Prostate gland (tissue), 2 donors: Measurements from ENCODE around the gene ZNF165. TPM values are rescaled to one million over a fixed set of nuclear protein-coding genes. Genes with fewer than 3 reads are reported as not detected.
"Not testable (repeated sequence)": the region's sequence is repeated elsewhere in the genome, so short reads cannot be mapped to it uniquely, and the experiment has no call there.

Experiments used
- DNase-seq: peaks from one replicate; pipeline ENCODE4 v3.0.0-alpha.2; 2019; ENCODE audit warnings: low spot score
- H3K27ac ChIP-seq, 2 donors: fragments of 200-600 bp; sonication (generic); 2 replicates each; pipeline ENCODE4 v1.5.1; 2017 to 2019
- H3K27me3 ChIP-seq: fragments of 200-600 bp; sonication (generic); replicated peaks from 2 replicates; pipeline ENCODE4 v1.5.1; 2019; ENCODE audit not compliant: insufficient read depth
- H3K36me3 ChIP-seq, 2 donors: fragments of 200-600 bp; sonication (generic); 1 replicate in 1 of 2; 2 replicates in 1 of 2; pipeline versions ENCODE4 v1.5.1 to v1.8.1; 2017 to 2019
- H3K4me1 ChIP-seq: fragments of 200-600 bp; sonication (generic); replicated peaks from 2 replicates; pipeline ENCODE4 v1.5.1; 2019
- H3K4me3 ChIP-seq, 2 donors: fragments of 200-600 bp; sonication (generic); 2 replicates each; pipeline ENCODE4 v1.5.1; 2017 to 2019
- H3K9me3 ChIP-seq: fragments of 200-600 bp; sonication (generic); 2 replicates; pipeline ENCODE4 v1.5.1; 2017
- POLR2A ChIP-seq: fragments of 450-650 bp; IDR thresholded peaks from one replicate; pipeline ENCODE4 v1.6.1; 2016; ENCODE audit warnings: antibody characterized with exemption, mild to moderate bottlenecking
- POLR2AphosphoS5 ChIP-seq: sonication (generic); formaldehyde crosslinking; IDR thresholded peaks from one replicate; pipeline ENCODE4 v1.6.1; 2017; ENCODE audit warnings: antibody characterized with exemption
- WGBS: methylation state at CpG from one replicate; pipeline ENCODE4 v1.1.5; 2018; 5-methylcytosine and 5-hydroxymethylcytosine counted together
- intact Hi-C: fragments of 100-400 bp; cut with DNase I; formaldehyde crosslinking; loops from one replicate; pipeline ENCODE4 v1.14.2; 2022
- total RNA-seq, 2 donors: library from RNA; depleted of rRNA; stranded (reverse); fragments of >200 nt; gene quantifications; one replicate each; pipeline ENCODE4 v1.1.0, GENCODE V29; 2016
- TF ChIP-seq, protein P1 (sequence below), 4 experiments: fragments of 200-600 bp in 2 of 4; fragments of 450-650 bp in 2 of 4; sonication (generic) in 2 of 4; IDR thresholded peaks; 1 replicate in 3 of 4; 2 replicates in 1 of 4; pipeline ENCODE4 v1.5.1; 2016 to 2019; ENCODE audit warnings: antibody characterized with exemption in 4 of 4, mild to moderate bottlenecking in 2 of 4, moderate library complexity in 2 of 4

Gene ZNF165
- 1 to 10 TPM; 1.3 to 1.8 TPM for total RNA-seq

DNA sequence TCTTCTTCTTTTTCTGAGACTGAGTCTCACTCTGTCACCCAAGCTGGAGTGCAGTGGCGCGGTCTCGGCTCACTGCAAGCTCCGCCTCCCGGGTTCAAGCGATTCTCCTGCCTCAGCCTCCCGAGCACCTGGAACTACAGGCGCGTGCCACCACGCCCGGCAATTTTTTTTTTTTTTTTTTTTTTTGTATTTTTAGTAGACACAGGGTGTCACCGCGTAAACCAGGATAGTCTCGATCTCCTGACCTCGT is at the start of gene ZNF165:
Gene ZNF165 (plus strand): TSS at position 188 of the 250 bp plus-strand sequence. CDS start 4,913 bp downstream, outside the sequence.
- WGBS = 2% methylated on average over 15 of the region's 15 CpGs
- intact Hi-C loops = loop anchor here (2.0 kb wide), 1 partner anchor 56 kb away; no protein-coding TSS in a partner anchor
- Histone ChIP-seq H3K4me3 (peak within 1 kb of the TSS; percentile 49 to 53), H3K27ac (peak within 1 kb of the TSS; percentile 78 to 79)
- DNase-seq, H3K36me3 ChIP-seq, H3K27me3 ChIP-seq, H3K9me3 ChIP-seq, H3K4me1 ChIP-seq: not testable (repeated sequence)

DNA sequence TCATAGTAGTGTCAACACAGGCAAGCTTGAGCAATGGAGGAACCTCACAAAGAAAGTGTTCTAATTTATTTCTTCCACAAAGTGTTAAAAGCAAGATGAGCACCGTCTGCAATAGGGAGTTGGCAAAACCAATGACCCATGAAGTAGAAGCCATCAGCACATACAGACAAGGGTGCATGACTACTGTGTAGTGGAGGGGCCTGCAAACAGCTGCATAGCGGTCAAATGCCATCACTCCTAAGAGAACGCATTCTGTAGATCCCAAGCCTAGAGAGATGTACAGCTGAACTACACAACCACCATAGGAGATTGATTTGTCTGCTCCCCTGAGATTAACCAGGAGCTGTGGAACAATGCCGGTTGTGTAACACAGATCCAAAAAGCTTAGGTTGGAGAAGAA is 26.8 kb upstream of the ZNF165 start:
- TF ChIP-seq, protein P1, sequence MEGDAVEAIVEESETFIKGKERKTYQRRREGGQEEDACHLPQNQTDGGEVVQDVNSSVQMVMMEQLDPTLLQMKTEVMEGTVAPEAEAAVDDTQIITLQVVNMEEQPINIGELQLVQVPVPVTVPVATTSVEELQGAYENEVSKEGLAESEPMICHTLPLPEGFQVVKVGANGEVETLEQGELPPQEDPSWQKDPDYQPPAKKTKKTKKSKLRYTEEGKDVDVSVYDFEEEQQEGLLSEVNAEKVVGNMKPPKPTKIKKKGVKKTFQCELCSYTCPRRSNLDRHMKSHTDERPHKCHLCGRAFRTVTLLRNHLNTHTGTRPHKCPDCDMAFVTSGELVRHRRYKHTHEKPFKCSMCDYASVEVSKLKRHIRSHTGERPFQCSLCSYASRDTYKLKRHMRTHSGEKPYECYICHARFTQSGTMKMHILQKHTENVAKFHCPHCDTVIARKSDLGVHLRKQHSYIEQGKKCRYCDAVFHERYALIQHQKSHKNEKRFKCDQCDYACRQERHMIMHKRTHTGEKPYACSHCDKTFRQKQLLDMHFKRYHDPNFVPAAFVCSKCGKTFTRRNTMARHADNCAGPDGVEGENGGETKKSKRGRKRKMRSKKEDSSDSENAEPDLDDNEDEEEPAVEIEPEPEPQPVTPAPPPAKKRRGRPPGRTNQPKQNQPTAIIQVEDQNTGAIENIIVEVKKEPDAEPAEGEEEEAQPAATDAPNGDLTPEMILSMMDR (IDR thresholded peaks at IDR 0.05) = no peak
- TF ChIP-seq POLR2AphosphoS5 = no peak
- no peak for TF ChIP-seq POLR2A
- Histone ChIP-seq H3K9me3 (no peaks in the 10 kb centered on the region), H3K27me3 (no peaks in the 10 kb centered on the region), H3K36me3 (no peaks in the 10 kb centered on the region), H3K4me1 (no peaks in the 10 kb centered on the region), H3K4me3 (no peak overlapping the region), H3K27ac (no peak overlapping the region)
- intact Hi-C loops = no loop called here
- DNase-seq = no peak
- WGBS = 68% methylated on average over 4 of the region's 4 CpGs

DNA sequence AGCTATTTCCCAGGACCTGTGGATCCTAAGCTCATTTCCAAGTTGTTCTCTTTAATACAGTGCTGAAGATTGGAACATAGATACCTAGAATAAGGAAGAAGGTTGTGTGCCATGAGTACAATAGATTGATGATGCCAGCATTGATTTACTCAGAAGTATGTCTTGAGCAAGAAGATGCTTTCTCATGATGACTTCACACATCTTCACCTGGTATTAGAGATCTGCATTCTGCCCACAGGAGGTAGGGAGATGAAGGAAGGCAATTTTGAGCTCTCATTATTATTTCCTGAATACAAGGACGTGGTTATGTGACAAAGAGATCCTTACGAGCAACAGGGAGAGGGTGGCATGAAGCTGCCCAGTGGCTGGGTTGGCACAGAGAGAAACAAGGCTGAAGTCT is 20.0 kb upstream of the ZNF165 start:
- H3K4me3 ChIP-seq = no peak overlapping the region
- DNase-seq = no peak
- no peaks in the 10 kb centered on the region for H3K27me3 ChIP-seq
- WGBS = 55% methylated on average over 2 of the region's 2 CpGs
- no peaks in the 10 kb centered on the region for H3K9me3 ChIP-seq
- no peak for TF ChIP-seq POLR2AphosphoS5
- TF ChIP-seq POLR2A = no peak
- TF ChIP-seq, protein P1 (IDR thresholded peaks at IDR 0.05) = no peak
- intact Hi-C loops = no loop called here
- no peak overlapping the region for H3K27ac ChIP-seq
- H3K4me1 ChIP-seq = no peaks in the 10 kb centered on the region
- H3K36me3 ChIP-seq = no peaks in the 10 kb centered on the region

DNA sequence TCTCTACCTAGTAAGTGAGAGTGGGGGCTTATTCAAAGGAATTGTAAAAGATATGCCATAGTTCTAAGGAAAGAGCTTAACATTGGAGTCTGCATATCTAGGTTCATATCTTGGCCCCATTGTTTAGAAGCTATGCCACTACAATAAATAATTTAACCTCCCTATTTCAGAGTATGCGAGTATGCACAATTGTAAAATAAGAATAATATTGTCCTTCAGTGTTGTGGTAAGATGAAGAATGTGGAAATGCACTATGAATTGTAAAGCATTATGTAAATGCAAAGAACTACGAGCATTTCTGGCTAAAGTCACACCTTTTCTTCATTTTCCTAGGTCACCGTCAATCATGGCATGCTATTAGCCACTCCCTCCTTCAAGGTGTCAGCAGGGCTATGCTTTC is 16.1 kb upstream of the ZNF165 start:
- 53% methylated on average over 3 of the region's 3 CpGs for WGBS
- Histone ChIP-seq H3K9me3 (no peaks in the 10 kb centered on the region), H3K27ac (no peak overlapping the region), H3K4me1 (no peaks in the 10 kb centered on the region), H3K27me3 (no peaks in the 10 kb centered on the region), H3K4me3 (no peak overlapping the region), H3K36me3 (no peaks in the 10 kb centered on the region)
- TF ChIP-seq POLR2A = no peak
- no peak for TF ChIP-seq POLR2AphosphoS5
- intact Hi-C loops = no loop called here
- DNase-seq = no peak

DNA sequence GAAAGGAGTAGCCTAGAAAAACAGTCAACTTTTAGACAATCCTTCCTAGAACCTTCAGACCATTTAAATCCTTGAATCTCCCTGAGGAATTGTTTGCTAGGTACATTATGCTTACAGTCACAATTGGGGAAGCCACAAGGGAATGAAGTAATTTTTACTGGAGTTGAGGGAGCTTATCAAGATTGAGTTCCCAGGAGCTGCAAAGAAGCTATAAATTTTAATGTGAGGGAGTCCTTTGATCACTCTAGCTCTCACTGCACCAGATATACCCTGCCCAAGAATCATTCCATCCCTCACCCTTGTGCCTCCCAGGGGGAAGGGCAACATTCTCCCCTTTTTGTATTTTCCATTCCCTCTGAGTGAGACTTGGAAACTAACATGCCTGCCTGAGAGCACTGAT is 12.3 kb upstream of the ZNF165 start:
- H3K27ac ChIP-seq = no peak overlapping the region
- DNase-seq = no peak
- H3K9me3 ChIP-seq = no peaks in the 10 kb centered on the region
- intact Hi-C loops = no loop called here
- TF ChIP-seq POLR2AphosphoS5 = no peak
- TF ChIP-seq, protein P1 (IDR thresholded peaks at IDR 0.05) = no peak
- no peak for TF ChIP-seq POLR2A
- H3K36me3 ChIP-seq = no peaks in the 10 kb centered on the region
- H3K4me1 ChIP-seq = no peaks in the 10 kb centered on the region
- no peak overlapping the region for H3K4me3 ChIP-seq
- no peaks in the 10 kb centered on the region for H3K27me3 ChIP-seq

DNA sequence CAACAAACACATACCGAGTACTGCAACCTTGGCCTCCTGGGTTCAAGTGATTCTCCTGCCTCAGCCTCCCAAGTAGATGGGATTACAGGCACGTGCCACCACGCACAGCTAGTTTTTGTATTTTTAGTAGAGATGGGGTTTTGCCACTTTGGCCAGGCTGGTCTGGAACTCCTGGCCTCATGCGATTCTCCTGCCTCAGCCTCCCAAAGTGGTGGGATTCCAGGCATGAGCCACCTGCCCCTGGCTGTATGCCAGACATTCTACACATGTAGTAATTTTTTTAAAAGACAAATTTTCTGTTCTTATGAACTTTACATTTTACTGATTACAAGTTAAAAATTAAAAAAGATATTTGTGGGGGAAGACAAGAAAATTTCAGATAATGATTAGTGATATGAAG is 9.4 kb upstream of the ZNF165 start:
- intact Hi-C loops, H3K9me3 ChIP-seq, H3K27me3 ChIP-seq, H3K4me3 ChIP-seq, DNase-seq, H3K27ac ChIP-seq, H3K4me1 ChIP-seq, H3K36me3 ChIP-seq: not testable (repeated sequence)
- WGBS = 80% methylated on average over 4 of the region's 4 CpGs

DNA sequence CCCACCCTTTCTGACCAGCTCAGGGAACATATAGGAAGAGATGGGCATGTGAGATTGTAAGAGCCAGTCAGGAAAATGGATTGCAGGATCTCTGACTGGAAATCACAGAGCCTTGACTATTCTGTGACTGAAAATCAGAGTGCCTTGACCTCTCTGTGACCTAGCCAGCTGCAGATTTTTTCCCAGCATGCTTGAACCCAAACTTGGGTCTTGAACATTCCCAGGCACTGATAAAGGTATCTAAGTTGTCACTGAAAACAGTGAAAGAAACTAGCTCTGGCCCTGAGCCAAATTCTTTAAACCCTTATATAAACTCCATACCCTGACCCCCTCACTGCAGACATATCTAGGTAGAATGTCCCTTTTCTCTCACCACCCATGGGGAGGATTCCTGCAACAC is 2.3 kb upstream of the ZNF165 start:
- intact Hi-C loops = no loop called here
- H3K4me3 ChIP-seq = no peak overlapping the region
- H3K27ac ChIP-seq = no peak overlapping the region
- no peak for TF ChIP-seq POLR2AphosphoS5
- TF ChIP-seq, protein P1 (IDR thresholded peaks at IDR 0.05) = no peak
- no peak for TF ChIP-seq POLR2A
- DNase-seq = no peak
- H3K9me3 ChIP-seq = no peaks in the 10 kb centered on the region
- H3K27me3 ChIP-seq = no peaks in the 10 kb centered on the region
- no peaks in the 10 kb centered on the region for H3K4me1 ChIP-seq
- no peaks in the 10 kb centered on the region for H3K36me3 ChIP-seq
